Motor neuron (in vitro differentiated cells): ENCODE results near the gene CSNK1D. TPM values are rescaled to one million over a fixed set of nuclear protein-coding genes. Genes with fewer than 3 reads are reported as not detected.

Experiments
- ATAC-seq, 8 experiments: fragments of 200-7000 bp; cut with Tn5 transposase; replicated peaks in 6 of 8; 2 replicates each; pipeline ENCODE4 v1.8.0; 2021; ENCODE audit warnings: mild to moderate bottlenecking in 8 of 8, moderate library complexity in 8 of 8
- H3K27ac ChIP-seq, 2 donors: fragments of 250-450 bp; sonication (Bioruptor Pico); 2 replicates each; pipeline ENCODE4 v1.9.0; 2021; ENCODE audit warnings: antibody characterized with exemption in 2 of 2, mild to moderate bottlenecking in 2 of 2, moderate library complexity in 1 of 2
- H3K4me1 ChIP-seq, 2 donors: fragments of 250-450 bp; sonication (Bioruptor Pico); replicated peaks in 1 of 2; 2 replicates each; pipeline ENCODE4 v1.6.1; 2021; ENCODE audit warnings: antibody characterized with exemption in 2 of 2, mild to moderate bottlenecking in 2 of 2, moderate library complexity in 1 of 2
- H3K4me3 ChIP-seq, 5 donors: fragments of 250-450 bp; sonication (Bioruptor Pico); 2 replicates each; pipeline ENCODE4 v1.9.0; 2021; ENCODE audit warnings: antibody characterized with exemption in 5 of 5, mild to moderate bottlenecking in 5 of 5, moderate library complexity in 4 of 5
- WGBS, 10 experiments: fragments of 450-650 bp; shearing (Covaris generic); methylation state at CpG; one replicate each; pipeline ENCODE4 v1.0.0; 2022; 5-methylcytosine and 5-hydroxymethylcytosine counted together
- in situ Hi-C, 9 experiments: fragments of 400-800 bp; cut with MboI; loops; one replicate each; pipeline ENCODE4 v1.15.0; 2021; ENCODE audit warnings: low sequenced_read_pairs in 9 of 9, low pct_unique_long_range_greater_than_20kb in 2 of 9; ENCODE audit not compliant: unreplicated experiment in 9 of 9
- total RNA-seq, 8 experiments: library from RNA; unstranded; fragments of 300-600 nt; gene quantifications; 2 replicates each; pipeline versions ENCODE4 v1.2.3 to v1.2.4, GENCODE V29; 2022

CSNK1D gene
- total RNA-seq, 8 experiments from 2014 or later = 24.1 to 109 (median 43.9) TPM

DNA sequence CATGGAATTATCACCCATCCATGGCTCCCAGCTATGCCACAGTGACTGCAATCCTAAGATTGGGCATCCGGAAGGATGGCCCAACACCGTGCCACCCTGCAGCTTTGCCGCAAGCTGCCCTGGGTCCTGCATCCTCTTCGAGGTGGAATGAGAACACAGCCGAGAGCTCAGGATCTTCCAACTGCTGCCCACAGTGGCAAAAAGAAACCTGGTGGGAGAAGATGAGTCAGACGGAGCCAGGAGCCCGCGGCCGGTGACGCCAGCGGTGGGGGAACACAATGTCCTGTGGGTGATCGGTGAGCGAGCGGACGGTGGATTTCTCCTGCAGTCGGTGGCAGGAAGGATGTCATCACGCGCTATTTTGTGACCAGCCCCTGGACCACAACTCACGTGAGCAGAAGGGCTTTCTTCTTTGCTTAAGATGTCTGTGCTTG, 23.8 kb upstream of the CSNK1D start:
- Histone ChIP-seq H3K4me1 (peaks cover 18 to 33% of the 10 kb centered on the region in 2 donors), H3K4me3 (no peak overlapping the region), H3K27ac (no peak overlapping the region)
- in situ Hi-C loops = no loop called here
- WGBS, 10 experiments = 0 to 84% (median 75%) methylated on average over 2 to 16 of the region's 19 CpGs; no CpG with 5 or more reads in 2 of the 10 experiments
- ATAC-seq = no peak

DNA sequence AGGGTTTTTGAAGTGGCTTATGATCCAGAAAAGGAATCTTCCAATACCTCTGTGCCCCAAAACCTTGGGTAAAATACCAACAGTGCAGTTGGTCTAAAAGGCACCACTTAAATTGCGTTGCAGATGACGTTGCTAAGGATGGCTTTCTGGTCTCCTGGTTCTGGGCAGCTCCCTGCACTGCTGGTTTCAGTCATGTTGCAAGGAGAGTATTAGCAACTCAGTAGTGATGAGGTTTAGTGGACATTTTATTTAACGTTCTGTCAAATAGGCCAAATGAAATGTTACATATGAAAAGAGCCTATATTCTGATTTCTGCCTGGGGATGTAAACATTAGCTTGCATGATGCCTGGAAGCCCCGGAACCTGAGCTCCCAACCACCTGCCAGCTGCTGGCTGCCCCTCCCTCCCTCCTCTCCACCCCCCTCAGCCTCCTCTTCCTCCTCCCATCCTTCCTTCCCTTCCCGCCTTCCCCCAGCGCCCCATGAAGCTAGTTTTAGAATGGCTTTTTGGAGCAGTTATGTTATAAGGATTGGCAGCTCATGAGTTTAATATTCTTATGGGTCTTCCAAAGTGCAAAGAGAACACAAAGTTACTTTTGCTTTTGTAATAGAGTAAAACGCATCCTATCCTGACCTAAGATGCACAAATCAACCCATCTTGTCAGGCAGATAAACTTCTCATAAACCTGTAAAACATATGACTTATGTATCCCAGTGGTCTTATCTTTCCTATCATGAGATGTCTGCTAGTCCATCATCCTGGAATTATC, 23.2 kb upstream of the CSNK1D start:
- ATAC-seq = no peak
- in situ Hi-C loops = no loop called here
- Histone ChIP-seq H3K4me1 (peaks cover 19 to 27% of the 10 kb centered on the region in 2 donors), H3K4me3 (no peak overlapping the region), H3K27ac (no peak overlapping the region)
- WGBS, 10 experiments = 44 to 68% (median 60%) methylated on average over 1 to 4 of the region's 7 CpGs; no CpG with 5 or more reads in 2 of the 10 experiments

DNA sequence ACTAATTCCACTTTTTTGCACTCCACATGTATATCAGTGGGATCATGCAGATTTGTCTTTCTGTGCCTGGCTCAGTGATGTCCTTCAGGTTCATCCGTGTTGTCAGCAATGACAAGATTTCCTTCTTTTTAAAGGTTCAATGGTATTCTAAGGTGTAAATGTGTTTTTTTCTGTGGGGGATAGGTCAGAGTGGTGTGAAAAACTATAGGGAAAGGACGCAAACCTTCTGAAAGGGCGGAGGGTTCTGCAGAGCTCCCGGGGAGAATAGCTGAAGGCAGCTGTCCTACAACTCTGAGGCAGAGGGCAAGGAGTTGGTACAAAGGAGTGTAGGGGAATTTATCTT, 21.9 kb upstream of the CSNK1D start:
- H3K4me3 ChIP-seq = no peak overlapping the region
- WGBS, 10 experiments = 40 to 93% (median 78%) methylated on average over 1 to 4 of the region's 4 CpGs; no CpG with 5 or more reads in 3 of the 10 experiments
- in situ Hi-C loops = no loop called here
- ATAC-seq = no peak
- H3K27ac ChIP-seq = no peak overlapping the region
- H3K4me1 ChIP-seq = peaks cover 15 to 19% of the 10 kb centered on the region in 2 donors

DNA sequence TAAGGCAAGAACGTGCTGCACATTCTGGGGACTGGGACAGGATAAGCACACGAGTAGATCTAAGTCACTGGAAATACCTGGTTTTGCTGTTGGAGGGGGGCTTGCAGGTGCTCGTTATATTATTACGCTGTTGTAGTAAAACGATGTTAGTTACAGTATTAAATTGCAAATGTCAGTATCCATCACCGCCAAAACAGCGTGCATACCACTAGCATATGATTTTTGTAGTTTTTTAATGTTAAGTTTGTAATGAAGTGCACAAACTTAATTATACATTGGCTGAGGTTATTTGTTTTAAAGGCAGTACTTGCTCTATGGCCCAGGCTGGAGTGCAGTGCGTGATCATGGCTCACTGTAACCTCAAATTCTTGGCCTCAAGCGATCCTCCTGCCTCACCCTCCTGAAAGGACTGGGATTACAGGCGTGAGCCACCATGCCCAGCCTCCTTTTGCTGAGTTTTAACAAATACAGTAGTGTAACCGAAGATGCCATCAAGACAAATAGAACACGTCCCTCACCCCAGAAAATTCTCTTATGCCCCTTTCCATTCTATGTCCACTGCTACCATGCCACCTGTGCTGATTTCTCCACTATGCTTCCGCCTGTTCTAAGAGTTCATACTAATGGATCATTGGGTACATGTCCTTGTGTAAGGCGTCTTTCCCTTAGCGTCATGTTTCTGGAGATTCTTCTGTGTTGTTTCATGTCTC, 20.7 kb upstream of the CSNK1D start:
- Histone ChIP-seq H3K27ac (peak overlapping the region; percentile 85 to 88), H3K4me1 (peaks cover 15 to 16% of the 10 kb centered on the region in 2 donors), H3K4me3 (peak overlapping the region; percentile 30 to 38 (median 33))
- 75 to 94% (median 85%) methylated on average over 3 to 12 of the region's 15 CpGs for WGBS, 10 experiments
- ATAC-seq = no peak
- in situ Hi-C loops = no loop called here

DNA sequence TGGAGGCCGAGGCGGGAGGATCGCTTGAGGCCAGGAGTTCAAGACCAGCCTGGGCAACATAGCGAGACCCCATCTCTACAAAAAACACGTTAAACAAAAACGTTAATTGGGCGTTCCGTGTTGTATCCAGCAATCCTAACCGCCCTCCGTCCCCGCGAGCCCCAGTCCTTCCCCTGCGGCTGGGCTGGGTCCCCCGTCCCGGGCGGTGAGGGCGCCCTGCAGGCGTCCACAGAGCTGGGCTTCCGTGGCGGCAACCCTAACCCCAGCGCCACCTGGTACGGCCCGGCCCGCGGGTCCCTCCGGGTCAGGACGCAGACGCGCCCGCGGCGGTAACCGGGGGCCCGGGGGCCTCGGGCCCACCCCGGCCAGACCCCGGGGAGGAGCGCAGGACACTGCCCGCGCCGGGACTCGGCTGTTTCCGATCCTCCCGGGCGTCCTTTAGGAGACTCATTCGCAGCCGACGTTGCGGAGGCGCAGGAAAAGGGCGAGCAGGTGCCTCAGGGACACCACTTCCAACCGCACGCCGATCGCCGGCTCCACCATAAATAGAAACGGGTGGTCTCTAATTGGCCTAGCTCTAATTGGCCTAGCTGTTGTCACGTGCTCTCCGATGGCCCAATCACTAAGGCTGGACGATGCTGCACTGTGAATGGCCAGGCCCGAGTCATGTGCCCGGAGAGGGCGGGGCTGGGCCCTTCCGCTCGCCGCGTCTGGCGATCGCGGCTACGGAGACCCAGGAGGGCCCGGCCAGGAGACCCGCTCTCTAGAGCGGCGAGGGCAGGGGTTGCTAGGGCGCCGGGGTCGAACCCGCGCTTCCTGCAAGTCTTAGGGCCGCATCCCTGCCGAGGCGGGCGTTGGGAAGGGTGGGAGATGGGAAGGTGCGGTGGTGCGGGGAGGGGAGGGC, 19.0 kb upstream of the CSNK1D start:
- H3K27ac ChIP-seq = peak overlapping the region; percentile 90 to 95
- H3K4me1 ChIP-seq = peaks cover 12 to 15% of the 10 kb centered on the region in 2 donors
- in situ Hi-C loops = no loop called here
- WGBS, 10 experiments = 0 to 33% (median 2%) methylated on average over 6 to 26 of the region's 86 CpGs; no CpG with 5 or more reads in 5 of the 10 experiments
- peak; percentile 94 to 99 (median 96) for ATAC-seq
- peak overlapping the region; percentile 71 to 84 (median 77) for H3K4me3 ChIP-seq

DNA sequence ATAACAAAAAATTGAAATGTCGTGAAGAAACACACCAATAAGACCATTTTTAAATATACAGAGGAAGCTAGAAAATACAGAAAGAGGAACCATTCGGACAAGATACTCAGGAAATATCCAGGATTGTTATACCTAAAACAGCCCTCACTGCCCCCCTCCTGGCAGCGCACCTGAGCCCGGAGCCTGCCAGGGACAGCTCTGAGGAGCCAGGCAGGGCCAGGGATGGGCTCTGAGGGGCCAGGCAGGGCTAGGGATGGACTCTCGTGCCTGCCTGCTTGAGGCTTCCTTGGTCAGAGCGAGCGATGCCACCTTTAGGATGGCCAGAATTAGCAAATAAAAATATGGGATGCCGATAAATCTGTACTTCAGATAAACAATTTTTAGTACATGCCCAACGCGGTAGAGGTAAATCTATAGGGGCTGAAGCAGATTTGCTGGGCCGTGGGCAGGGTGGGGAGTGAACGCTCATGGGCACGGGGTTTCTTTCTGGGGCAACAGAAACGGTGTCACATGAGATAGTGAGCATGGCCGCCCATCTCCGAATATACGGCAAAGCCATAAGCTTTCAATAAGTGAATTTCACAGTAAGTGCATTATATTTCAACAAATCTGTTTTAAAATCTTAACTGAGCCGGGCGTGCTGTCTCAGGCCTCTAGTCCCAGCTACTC, 18.2 kb upstream of the CSNK1D start:
- ATAC-seq = no peak
- peaks cover 12 to 19% of the 10 kb centered on the region in 2 donors for H3K4me1 ChIP-seq
- WGBS, 10 experiments = 83 to 100% (median 89%) methylated on average over 1 to 14 of the region's 19 CpGs; no CpG with 5 or more reads in 1 of the 10 experiments
- in situ Hi-C loops = no loop called here
- peak overlapping the region; percentile 71 to 84 (median 77) for H3K4me3 ChIP-seq
- peak overlapping the region in 1 of 2 donors; percentile 89 for H3K27ac ChIP-seq

DNA sequence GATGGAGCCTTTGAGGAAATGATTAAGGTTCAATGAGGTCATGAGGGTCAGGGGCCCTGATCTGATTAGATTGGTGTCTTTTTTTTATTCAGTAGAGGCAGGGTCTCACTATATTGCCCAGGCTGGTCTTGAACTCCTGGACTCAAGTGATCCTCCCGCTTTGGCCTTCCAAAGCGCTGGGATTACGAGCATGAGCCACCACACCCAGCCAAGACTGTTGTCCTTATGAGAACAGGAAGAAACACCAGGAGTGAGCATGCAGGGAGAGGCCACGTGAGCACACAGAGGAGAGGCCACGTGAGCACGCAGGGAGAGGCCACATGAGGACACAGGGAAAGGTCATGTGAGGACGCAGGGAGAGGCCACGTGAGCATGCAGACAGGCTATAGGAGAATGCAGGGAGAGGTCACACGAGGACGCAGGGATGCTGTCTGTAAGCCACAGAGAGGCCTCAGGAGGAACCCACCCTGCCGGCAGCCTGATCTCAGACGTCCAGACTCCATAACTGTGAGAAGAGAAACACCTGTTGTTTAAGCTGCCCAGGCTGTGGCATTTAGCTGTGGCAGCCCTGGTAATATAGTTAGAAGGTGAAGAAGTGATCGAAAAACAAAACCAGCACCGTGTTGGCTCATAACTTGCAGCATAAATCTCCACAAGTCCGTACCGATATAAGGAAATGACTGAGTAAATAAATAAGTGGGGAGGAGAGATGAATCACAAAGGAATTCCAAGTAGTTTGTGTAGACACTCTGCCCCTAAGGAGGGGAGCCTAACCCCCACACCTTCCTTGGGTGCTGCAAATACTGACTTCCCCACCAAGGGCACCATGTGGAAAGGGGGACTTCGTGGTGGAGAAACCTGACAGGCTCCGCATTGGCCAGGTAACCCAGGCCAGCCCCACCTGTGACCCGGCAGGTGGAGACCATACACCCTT, 14.6 kb upstream of the CSNK1D start:
- Histone ChIP-seq H3K27ac (no peak overlapping the region), H3K4me3 (no peak overlapping the region), H3K4me1 (peaks cover 24 to 36% of the 10 kb centered on the region in 2 donors)
- no peak for ATAC-seq
- 29 to 98% (median 86%) methylated on average over 1 to 11 of the region's 19 CpGs; no CpG with 5 or more reads in 1 of the 10 experiments for WGBS, 10 experiments
- in situ Hi-C loops = no loop called here

DNA sequence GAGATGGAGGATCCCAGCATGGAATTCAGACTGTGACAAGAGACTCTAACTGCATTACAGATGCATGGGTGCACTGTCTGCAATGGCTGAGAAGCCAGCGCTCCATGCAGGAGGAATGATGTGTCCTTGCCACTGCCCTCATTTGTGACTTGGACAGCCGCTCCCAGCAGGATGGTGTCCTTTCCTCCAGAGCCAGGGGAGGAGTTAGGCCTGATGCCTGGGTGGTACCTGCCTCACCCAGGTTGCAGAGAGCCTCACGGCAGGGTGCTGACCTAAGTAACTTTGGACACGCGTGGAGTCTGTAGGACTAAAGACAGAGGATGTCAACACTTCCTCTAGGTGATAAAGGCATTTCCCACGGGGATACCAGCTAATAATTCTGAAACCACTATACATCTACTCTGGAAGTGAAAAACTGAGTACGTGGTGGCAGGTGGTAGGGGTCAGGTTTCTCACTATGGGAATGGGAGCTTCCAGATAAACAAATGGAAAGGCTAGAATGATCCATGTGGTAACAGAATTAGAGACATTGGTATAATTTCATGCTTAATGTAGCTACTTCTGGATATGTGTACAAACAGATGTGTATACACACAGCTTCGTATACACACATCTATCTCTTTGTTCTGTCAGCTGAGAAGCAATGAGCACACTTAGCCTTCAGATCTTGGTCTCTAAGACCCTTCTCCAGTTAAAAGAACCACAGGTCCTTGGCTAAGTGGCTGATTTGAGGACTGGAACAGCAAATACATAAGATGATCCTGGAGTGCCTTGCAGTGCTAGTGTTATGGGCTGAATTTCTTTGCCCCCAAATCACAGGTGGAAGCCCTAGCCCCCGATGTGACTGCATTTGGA, 13.7 kb upstream of the CSNK1D start:
- Histone ChIP-seq H3K4me1 (peaks cover 24 to 41% of the 10 kb centered on the region in 2 donors), H3K4me3 (no peak overlapping the region), H3K27ac (peak overlapping the region in 1 of 2 donors; percentile 1)
- in situ Hi-C loops = no loop called here
- 60 to 100% (median 76%) methylated on average over 1 to 7 of the region's 9 CpGs; no CpG with 5 or more reads in 2 of the 10 experiments for WGBS, 10 experiments
- peak in 5 of 8 experiments; percentile 9 to 48 (median 34) for ATAC-seq

DNA sequence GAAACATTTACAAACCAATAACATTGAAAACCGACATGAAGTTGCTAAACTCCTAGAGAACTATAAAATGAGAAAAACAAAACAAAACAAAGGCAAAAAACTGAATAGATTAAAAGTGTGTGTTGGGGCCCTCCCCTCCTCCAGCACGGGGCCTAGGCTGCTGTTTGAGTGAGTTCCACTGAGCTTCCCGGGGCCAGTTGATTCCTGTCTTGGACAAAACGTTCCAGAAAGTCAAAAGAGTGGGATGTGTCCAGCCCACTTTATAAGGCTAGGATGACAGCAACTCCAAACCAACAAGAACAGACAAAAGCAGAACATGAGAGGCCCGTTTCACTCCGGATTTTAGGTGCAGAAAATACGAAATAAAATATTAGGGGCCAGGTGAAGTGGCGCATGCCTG, 11.6 kb upstream of the CSNK1D start:
- Histone ChIP-seq H3K4me3 (no peak overlapping the region), H3K27ac (peak overlapping the region; percentile 54 to 80), H3K4me1 (peaks cover 21 to 44% of the 10 kb centered on the region in 2 donors)
- ATAC-seq = peak in 5 of 8 experiments; percentile 33 to 50 (median 45)
- 4 to 64% (median 26%) methylated on average over 3 to 8 of the region's 8 CpGs for WGBS, 10 experiments
- in situ Hi-C loops = no loop called here

DNA sequence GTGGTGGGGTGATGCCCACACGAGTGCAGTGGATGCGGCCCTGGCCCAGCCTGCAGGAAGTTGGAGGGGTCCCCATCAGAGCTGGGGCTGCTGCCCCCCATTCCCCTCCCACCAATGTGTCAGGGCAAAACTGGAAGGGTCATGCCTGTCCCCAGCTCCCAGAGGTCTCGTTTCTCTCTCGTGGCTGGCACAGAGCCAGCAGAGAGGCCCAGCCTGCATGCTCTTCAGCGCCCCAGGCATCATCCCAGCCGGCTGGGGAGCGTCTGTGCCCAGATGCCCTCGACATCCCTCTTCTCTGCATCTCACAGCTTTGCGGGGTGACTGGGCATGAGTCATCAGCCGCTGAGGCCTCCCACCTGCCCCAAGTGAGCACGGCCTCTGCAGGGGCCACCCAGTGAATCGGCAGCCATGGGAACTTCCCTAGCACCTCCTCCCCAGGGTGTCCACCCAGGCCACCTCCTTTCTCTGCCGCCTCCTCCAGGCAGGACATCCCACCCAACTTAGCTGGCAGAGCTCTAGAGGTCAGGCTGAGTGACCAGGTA, 9.8 kb upstream of the CSNK1D start:
- WGBS, 10 experiments = 0 to 80% (median 50%) methylated on average over 1 to 7 of the region's 13 CpGs; no CpG with 5 or more reads in 6 of the 10 experiments
- in situ Hi-C loops = no loop called here
- peak; percentile 60 to 89 (median 70) for ATAC-seq
- H3K4me3 ChIP-seq = no peak overlapping the region
- H3K27ac ChIP-seq = no peak overlapping the region
- H3K4me1 ChIP-seq = peaks cover 21 to 41% of the 10 kb centered on the region in 2 donors
